ENCODE data around the gene UCKL1.
"Not testable (repeated sequence)": the region's sequence is repeated elsewhere in the genome, so short reads cannot be mapped to it uniquely, and the experiment has no call there.

UCKL1 gene

DNA sequence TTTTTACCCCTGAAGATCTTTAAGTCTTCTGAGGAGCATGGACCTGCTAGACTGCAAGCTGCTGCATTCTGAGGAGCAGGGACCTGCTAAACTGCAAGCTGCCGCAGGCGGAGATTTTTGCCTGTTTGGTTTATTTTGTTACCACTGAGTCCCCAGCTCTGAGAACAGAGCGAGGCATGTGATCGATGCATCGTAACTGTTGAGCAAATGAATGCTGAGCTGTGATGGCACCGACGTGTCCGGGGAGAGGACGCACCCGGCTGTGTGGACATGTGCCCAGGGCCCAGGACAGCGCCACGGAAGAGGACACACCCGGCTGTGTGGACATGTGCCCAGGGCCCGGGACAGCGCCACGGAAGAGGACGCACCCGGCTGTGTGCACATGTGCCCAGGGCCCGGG, 37.1 kb downstream of the UCKL1 start:
- DNase-seq (ENCODE audit: low read depth), result no peak

GRCh38 chr20:63917811-63918210, 38.4 kb downstream of the UCKL1 start:
- no peak for DNase-seq (ENCODE audit: low read depth)

GRCh38 chr20:63916371-63916939, 39.8 kb downstream of the UCKL1 start:
- DNase-seq (ENCODE audit: low read depth), result not testable (repeated sequence)

GRCh38 chr20:63915471-63915870, 40.7 kb downstream of the UCKL1 start:
- DNase-seq (ENCODE audit: low read depth), result no peak

DNA sequence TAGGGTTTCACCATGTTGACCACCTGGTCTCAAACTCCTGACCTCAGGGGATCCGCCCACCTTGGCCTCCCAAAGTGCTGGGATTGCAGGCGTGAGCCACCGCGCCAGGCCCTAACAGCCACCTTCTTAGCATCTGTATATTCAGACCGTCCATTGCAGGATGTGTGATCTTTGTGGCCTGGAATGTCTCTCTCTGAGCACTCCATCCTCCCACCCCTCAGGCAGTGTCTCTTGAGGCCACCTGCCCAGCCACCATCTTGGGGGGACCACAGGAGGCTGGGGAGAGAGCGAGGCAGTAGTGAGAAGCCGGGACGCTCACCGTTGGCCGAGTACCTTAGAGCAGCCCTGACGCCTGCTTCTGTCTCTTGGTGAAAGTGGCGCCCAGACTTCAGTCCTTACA, 42.4 kb downstream of the UCKL1 start:
- DNase-seq (ENCODE audit: low read depth), result no peak

- DNase-seq (ENCODE audit: low read depth), result no peak
Measured at GRCh38 chr20:63911176-63911575, 45.0 kb downstream of the UCKL1 start.

DNA sequence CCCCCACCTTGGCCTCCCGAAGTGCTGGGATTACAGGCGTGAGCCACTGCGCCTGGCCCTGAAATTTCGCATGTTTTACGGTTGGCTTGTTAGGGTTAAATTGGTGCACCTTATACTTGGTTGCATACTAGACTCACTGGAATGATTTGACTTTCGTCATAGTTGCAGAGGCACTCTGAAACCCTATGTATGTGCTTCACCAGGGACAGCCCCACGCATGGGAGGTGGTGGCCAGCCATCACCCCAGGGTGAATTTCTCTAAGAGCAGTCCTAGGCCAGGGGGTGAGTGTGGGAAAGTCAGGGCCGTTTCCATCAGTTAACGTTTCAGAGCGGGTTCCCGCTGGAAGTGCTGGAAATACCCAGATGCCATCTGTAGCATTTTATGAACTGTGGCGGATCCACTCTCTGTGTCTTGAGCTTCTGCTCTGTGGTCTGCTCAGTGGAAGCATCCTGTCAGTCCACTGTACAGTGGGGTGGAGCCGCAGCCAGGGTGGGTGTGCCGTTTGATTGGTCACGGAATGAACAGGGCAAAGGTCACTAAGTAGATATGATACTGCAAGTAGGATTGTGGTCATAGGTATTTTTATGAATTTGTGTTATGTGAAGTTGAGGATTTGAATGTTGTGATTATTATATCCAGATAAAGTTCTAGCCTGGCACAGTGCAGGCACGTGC, 48.1 kb downstream of the UCKL1 start:
- DNase-seq (ENCODE audit: low read depth), result no peak

- DNase-seq (ENCODE audit: low read depth), result no peak
Measured at GRCh38 chr20:63903796-63904561, 52.2 kb downstream of the UCKL1 start.

- no peak for DNase-seq (ENCODE audit: low read depth)
Measured at GRCh38 chr20:63900413-63900812, 55.8 kb downstream of the UCKL1 start.

GRCh38 chr20:63898882-63899558, 57.2 kb downstream of the UCKL1 start:
- DNase-seq (ENCODE audit: low read depth), result no peak

DNA sequence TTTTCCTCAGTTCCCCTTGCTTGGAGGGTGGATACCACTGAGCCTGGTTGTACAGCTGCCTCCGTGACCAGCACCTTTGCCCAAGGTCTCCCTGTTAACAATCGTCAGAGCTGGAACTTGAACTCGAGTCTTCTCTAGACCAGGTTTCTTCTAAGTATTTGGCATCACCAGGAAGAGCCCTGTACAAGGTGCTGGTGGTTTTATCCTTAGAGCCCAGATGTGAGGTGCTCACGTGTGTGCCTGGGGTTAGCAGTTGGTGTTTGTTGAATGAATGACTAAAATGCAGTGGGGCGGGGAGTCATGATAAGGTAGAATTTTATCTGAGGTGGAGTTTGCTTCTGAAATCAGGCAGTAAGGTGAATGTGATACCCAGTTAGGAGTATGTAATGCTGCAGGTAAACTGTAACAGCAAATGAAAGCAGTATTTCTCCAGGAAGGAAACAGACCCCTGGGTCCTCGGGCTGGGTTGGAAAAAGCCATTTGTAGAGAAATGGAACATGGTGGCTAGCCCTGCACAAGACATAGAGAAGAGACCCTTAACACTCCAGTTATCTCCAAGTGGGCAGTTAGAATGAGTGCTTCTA, 58.1 kb downstream of the UCKL1 start:
- DNase-seq (ENCODE audit: low read depth), result no peak

- no peak for DNase-seq (ENCODE audit: low read depth)
Measured at GRCh38 chr20:63896264-63897105, 59.7 kb downstream of the UCKL1 start.

- no peak for DNase-seq (ENCODE audit: low read depth)
Measured at GRCh38 chr20:63895952-63896263, 60.3 kb downstream of the UCKL1 start.

DNA sequence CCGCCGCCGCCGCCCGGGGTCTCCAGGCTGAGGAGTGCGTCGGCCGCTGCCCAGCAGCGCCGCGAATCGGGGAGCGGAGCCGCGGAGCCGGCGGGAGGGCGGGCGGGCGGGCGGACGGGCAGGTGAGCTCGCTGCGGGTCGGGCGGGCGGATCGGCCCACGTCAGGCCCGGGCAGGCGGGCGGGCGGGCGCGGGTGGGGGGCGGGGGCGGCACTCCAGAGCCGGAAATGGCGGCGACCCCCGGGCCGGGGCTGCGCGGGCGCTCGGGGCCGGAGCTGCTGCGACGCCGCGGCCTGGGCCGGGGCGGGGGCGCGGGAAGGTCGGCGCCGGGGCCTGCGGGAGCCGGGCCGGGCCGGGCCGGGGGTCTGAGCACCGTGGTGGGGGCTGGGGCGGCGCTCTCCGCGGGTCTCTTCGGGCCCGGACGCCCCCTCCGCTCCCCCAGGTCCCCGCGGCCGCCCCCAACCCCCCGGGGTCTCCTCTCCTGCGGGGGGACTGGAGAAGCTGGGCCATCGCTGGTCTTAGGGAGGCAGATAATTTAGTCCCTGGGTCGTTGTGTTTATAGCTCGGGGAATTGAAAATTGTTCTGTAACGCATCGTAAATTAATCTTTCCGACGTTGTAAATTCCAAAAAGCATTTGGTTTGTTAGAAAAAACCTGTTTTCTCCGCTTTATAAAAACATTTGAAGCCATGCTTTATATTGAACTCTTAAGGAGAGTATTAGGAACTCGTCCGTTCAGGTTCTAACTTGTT, 60.8 kb downstream of the UCKL1 start:
- DNase-seq (ENCODE audit: low read depth), result no peak

GRCh38 chr20:63894358-63895201, 61.6 kb downstream of the UCKL1 start, which contains the start of gene DNAJC5:
Gene DNAJC5, plus strand, starts transcription at chr20:63895126. Its CDS starts 33,220 bp downstream, at chr20:63928346.
- DNase-seq (ENCODE audit: low read depth), result peak; percentile 97

DNA sequence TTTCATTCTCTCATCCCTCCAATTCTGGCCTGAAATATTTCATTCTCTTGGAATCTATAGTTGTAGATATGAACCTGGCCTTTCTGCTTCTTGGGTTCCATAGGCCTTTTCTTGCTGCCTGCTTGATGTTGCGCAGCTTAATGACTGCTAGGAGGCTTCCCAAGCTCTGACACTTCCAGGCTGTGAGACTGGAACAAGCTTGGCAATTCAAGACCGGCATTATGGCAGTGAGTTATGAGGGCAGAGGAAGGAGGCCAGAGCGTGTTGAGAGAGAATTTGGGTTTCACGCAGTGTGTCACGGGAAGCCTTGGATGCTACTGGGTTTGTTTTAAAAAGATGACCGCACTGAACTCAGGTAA, 62.2 kb downstream of the UCKL1 start:
- DNase-seq (ENCODE audit: low read depth), result no peak

DNA sequence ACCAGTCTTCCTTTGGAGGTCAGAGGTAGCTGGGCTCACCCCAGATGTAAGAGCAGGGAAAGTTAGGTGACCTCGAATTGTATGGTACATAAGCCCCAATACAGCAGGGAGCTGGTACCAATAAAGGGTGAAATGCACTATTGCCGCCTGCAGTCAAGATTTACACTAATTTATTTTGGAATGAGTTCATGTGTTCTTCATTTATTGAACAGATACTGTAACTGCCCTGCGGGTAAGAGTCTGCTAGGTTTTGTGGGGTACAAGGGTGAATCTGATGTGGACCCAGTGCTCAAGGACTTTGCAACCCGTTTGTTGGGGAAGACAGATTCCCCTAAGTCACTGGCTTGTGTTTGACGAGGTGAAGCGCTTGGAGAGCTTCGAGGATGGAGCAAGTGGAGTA, 63.8 kb downstream of the UCKL1 start:
- no peak for DNase-seq (ENCODE audit: low read depth)

GRCh38 chr20:63891061-63892002, 64.9 kb downstream of the UCKL1 start:
- no peak for DNase-seq (ENCODE audit: low read depth)

DNA sequence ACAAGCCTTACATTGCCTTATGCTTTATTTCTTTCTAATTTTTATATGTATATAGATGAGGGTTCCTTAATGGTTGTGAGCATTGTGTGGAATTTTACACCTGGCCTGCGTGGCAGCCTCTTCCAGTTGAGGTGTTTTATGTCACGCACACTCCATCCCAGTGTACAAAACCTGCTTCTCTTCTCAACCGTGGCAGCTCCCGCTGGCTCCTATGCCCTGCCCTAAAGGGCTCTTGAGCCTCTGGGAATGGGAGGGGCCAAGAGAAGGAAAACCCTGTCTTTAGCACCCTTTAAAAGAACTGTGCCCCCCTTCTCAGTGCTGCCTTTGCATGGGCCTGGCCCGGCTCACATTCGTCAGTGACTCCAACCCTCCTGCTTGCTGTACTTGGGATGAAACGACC, 65.6 kb downstream of the UCKL1 start:
- DNase-seq (ENCODE audit: low read depth), result no peak
